ENCODE results near the gene OBSCN. TPM values are rescaled to one million over a fixed set of nuclear protein-coding genes. Genes with fewer than 3 reads are reported as not detected.
A peak's percentile ranks its signal among the peaks of the same experiment; 100 is the strongest.

Gene OBSCN
- total RNA-seq, 2 experiments from 2014 or later = 80.8 to 82.2 TPM

GRCh38 chr1:228342627-228343190, 134.9 kb downstream of the OBSCN start:
- peaks cover 7 to 24% of the 10 kb centered on the region in 2 experiments for H3K9me3 ChIP-seq (ENCODE audit: control insufficient read depth in 1 of 2, insufficient read depth in 1 of 2, low read length in 2 of 2)
- no peak overlapping the region for H3K4me3 ChIP-seq (ENCODE audit: low read length)
- H3K27ac ChIP-seq (ENCODE audit: low read depth in 1 of 2, low read length in 2 of 2) = no peak overlapping the region
- ATAC-seq (ENCODE audit: poor library complexity) (no peak), DNase-seq (peak in 2 of 14 experiments; percentile 0 to 24)
- peaks cover 3% of the 10 kb centered on the region for H3K9me3 Mint-ChIP-seq
- TF ChIP-seq CTCF (IDR thresholded peaks at IDR 0.05) = no peak
- ChIA-PET CTCF (no interaction called here), POLR2A (no interaction called here)
- intact Hi-C loops (cut with DNase I, micrococcal nuclease) = no loop called here
- no peak overlapping the region for H3K27ac Mint-ChIP-seq
- no peak overlapping the region for H3K4me3 Mint-ChIP-seq
- no peaks in the 10 kb centered on the region for H3K4me1 ChIP-seq (ENCODE audit: insufficient read depth, low read length)
- H3K36me3 Mint-ChIP-seq (ENCODE audit: low read depth) = peaks cover 33% of the 10 kb centered on the region
- H3K27me3 ChIP-seq (ENCODE audit: control insufficient read depth in 1 of 2, insufficient read depth in 2 of 2, low read length in 2 of 2) = no peaks in the 10 kb centered on the region
- no peaks in the 10 kb centered on the region for H3K27me3 Mint-ChIP-seq
- no peaks in the 10 kb centered on the region for H3K4me1 Mint-ChIP-seq (ENCODE audit: low read depth)
- peaks cover 6% of the 10 kb centered on the region for H3K36me3 ChIP-seq (ENCODE audit: insufficient read depth, low read length)

- CTCF ChIA-PET = no interaction called here
- DNase-seq = peak in 1 of 14 experiments; percentile 0
- POLR2A ChIA-PET = no interaction called here
Measured at GRCh38 chr1:228343191-228343661, 135.4 kb downstream of the OBSCN start.

GRCh38 chr1:228344631-228345072, 136.8 kb downstream of the OBSCN start:
- Histone ChIP-seq H3K36me3 (ENCODE audit: insufficient read depth, low read length) (no peaks in the 10 kb centered on the region), H3K4me3 (ENCODE audit: low read length) (no peak overlapping the region), H3K4me1 (ENCODE audit: insufficient read depth, low read length) (no peaks in the 10 kb centered on the region), H3K9me3 (ENCODE audit: control insufficient read depth in 1 of 2, insufficient read depth in 1 of 2, low read length in 2 of 2) (peaks cover 7 to 24% of the 10 kb centered on the region in 2 experiments), H3K27ac (ENCODE audit: low read depth in 1 of 2, low read length in 2 of 2) (no peak overlapping the region), H3K27me3 (ENCODE audit: control insufficient read depth in 1 of 2, insufficient read depth in 2 of 2, low read length in 2 of 2) (no peaks in the 10 kb centered on the region)
- TF ChIP-seq CTCF (IDR thresholded peaks at IDR 0.05) = no peak
- DNase-seq (no peak), ATAC-seq (ENCODE audit: poor library complexity) (no peak)
- peaks cover 3% of the 10 kb centered on the region for H3K9me3 Mint-ChIP-seq
- no peak overlapping the region for H3K27ac Mint-ChIP-seq
- no peak overlapping the region for H3K4me3 Mint-ChIP-seq
- ChIA-PET CTCF (no interaction called here), POLR2A (no interaction called here)
- H3K4me1 Mint-ChIP-seq (ENCODE audit: low read depth) = no peaks in the 10 kb centered on the region
- intact Hi-C loops (cut with DNase I, micrococcal nuclease) = no loop called here
- H3K27me3 Mint-ChIP-seq = no peaks in the 10 kb centered on the region
- peaks cover 29% of the 10 kb centered on the region for H3K36me3 Mint-ChIP-seq (ENCODE audit: low read depth)

More at GRCh38 chr1:228343191-228343661, 135.4 kb downstream of the OBSCN start:
- peaks cover 33% of the 10 kb centered on the region for H3K36me3 Mint-ChIP-seq (ENCODE audit: low read depth)
- H3K27me3 Mint-ChIP-seq = no peaks in the 10 kb centered on the region
- H3K27ac Mint-ChIP-seq = no peak overlapping the region
- no peak for ATAC-seq (ENCODE audit: poor library complexity)
- intact Hi-C loops (cut with DNase I, micrococcal nuclease) = no loop called here
- Histone ChIP-seq H3K27ac (ENCODE audit: low read depth in 1 of 2, low read length in 2 of 2) (no peak overlapping the region), H3K4me3 (ENCODE audit: low read length) (no peak overlapping the region), H3K27me3 (ENCODE audit: control insufficient read depth in 1 of 2, insufficient read depth in 2 of 2, low read length in 2 of 2) (no peaks in the 10 kb centered on the region), H3K4me1 (ENCODE audit: insufficient read depth, low read length) (no peaks in the 10 kb centered on the region), H3K36me3 (ENCODE audit: insufficient read depth, low read length) (peaks cover 6% of the 10 kb centered on the region), H3K9me3 (ENCODE audit: control insufficient read depth in 1 of 2, insufficient read depth in 1 of 2, low read length in 2 of 2) (peaks cover 7 to 24% of the 10 kb centered on the region in 2 experiments)
- no peaks in the 10 kb centered on the region for H3K4me1 Mint-ChIP-seq (ENCODE audit: low read depth)
- peaks cover 3% of the 10 kb centered on the region for H3K9me3 Mint-ChIP-seq
- no peak overlapping the region for H3K4me3 Mint-ChIP-seq
- no peak for TF ChIP-seq CTCF (IDR thresholded peaks at IDR 0.05)
